SHP77 treated with DMSO at 0.1 percent for 48 hours (cell line): ENCODE data around the gene RO60.

ENCODE experiments used
- DNase-seq: peaks from one replicate; lab custom pipeline; 2025; lab: John Stamatoyannopoulos, UW

Gene RO60

GRCh38 chr1:193060938-193061337 is 1.5 kb downstream of the RO60 start:
- DNase-seq, result no peak

GRCh38 chr1:193062698-193063463 is 3.5 kb downstream of the RO60 start:
- DNase-seq, result no peak

- no peak for DNase-seq
Measured at GRCh38 chr1:193065954-193066353, 6.5 kb downstream of the RO60 start.

GRCh38 chr1:193066606-193067005 is 7.2 kb downstream of the RO60 start:
- no peak for DNase-seq

- no peak for DNase-seq
Measured at GRCh38 chr1:193068013-193068412, 8.6 kb downstream of the RO60 start.

GRCh38 chr1:193069748-193070385 is 10.5 kb downstream of the RO60 start:
- no peak for DNase-seq

GRCh38 chr1:193070386-193070753 is 11.0 kb downstream of the RO60 start:
- DNase-seq, result no peak

GRCh38 chr1:193070942-193071341 is 11.5 kb downstream of the RO60 start:
- no peak for DNase-seq

GRCh38 chr1:193077991-193078390 is 18.6 kb downstream of the RO60 start:
- no peak for DNase-seq

GRCh38 chr1:193079187-193079586 is 19.8 kb downstream of the RO60 start:
- no peak for DNase-seq

- no peak for DNase-seq
Measured at GRCh38 chr1:193083365-193084088, 24.1 kb downstream of the RO60 start.

- DNase-seq, result no peak
Measured at GRCh38 chr1:193085263-193085662, 25.9 kb downstream of the RO60 start.

GRCh38 chr1:193086342-193086741 is 26.9 kb downstream of the RO60 start:
- no peak for DNase-seq

GRCh38 chr1:193087893-193088292 is 28.5 kb downstream of the RO60 start:
- DNase-seq, result no peak

- no peak for DNase-seq
Measured at GRCh38 chr1:193090865-193091264, 31.5 kb downstream of the RO60 start.

- DNase-seq, result no peak
Measured at GRCh38 chr1:193094112-193094511, 34.7 kb downstream of the RO60 start.

- no peak for DNase-seq
Measured at GRCh38 chr1:193102662-193103061, 43.2 kb downstream of the RO60 start.

GRCh38 chr1:193103759-193104501 is 44.5 kb downstream of the RO60 start:
- no peak for DNase-seq

- no peak for DNase-seq
Measured at GRCh38 chr1:193104502-193104906, 45.1 kb downstream of the RO60 start.

GRCh38 chr1:193104907-193105820 is 45.8 kb downstream of the RO60 start, which contains the start of gene GLRX2:
TSS of gene GLRX2 (minus strand) at chr1:193105414. CDS start at chr1:193105382, 32 bp downstream.
- peak; percentile 68 for DNase-seq

- DNase-seq, result no peak
Measured at GRCh38 chr1:193105821-193106177, 46.4 kb downstream of the RO60 start.
